GM19463 (cell line): Measurements from ENCODE around the gene TBCK.

ENCODE experiments used
- ATAC-seq: cut with Tn5 transposase; IDR thresholded peaks from one replicate; pipeline ENCODE4 v1.9.1; 2021; ENCODE audit warnings: mild to moderate bottlenecking, moderate library complexity; ENCODE audit not compliant: unreplicated experiment

TBCK gene

DNA sequence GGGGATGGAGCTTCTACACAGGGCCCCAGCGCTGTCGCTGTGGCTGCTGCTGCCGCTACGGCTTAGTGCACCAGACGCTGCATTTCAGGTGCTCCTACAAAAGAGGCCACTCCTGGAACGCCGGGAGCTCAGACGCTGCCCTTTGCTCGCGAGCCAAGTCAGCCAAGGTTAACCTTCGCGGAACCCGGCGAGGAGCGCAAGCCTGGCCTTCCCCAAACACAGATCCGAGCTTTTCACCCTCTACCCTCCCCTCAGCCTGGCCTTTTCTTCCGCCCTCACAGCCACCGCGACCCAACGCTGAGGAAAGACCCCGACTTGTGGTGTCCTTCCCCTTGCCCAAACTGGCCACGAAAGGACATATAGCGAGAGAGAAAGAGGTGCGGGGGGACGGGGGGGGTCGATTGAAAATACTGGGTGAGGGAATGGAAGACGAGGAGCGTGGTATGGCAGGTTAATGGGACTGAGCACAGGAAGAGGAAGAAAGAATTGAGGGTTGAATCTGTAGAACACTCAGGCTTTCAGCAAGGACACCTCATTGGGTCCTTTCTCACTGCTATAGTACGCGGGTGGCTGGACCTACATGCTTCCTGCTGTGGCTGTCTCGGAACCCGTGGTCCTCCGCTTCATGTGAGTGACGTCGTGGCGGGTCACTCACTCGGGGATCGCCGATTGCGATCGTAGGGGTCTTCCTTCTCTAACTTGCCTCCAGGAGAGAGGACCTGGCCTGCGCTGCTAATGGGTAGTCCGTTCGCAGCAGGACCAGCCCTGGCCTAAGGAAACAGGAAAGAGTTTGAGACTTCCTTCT, at the start of gene TBCK, which contains the start of gene AIMP1:
Gene TBCK, minus strand, starts transcription at position 242 of the 805 bp plus-strand sequence. CDS start 7,249 bp downstream, outside the sequence.
Gene AIMP1, plus strand, starts transcription at position 583 of the 805 bp plus-strand sequence. CDS start 8,460 bp downstream, outside the sequence.
- ATAC-seq: peak; percentile 82

DNA sequence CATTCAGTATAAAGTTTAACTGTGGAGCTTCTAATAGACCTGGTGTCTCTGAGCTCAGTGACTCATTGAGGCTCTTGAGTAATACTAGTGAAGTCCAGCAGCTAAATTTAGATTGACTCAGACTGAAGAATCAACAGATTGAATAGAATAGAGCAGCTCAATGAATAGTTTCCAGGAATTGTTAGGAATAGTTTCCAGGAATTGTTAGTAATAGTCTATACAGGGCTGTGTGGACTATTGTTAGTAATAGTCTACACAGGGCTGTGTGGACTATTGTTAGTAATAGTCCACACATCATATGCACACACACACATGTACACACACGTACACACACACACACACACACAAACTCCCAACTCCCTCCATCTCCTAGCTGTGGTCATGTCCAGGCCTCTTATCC, 49.6 kb upstream of the TBCK start:
- ATAC-seq: no peak

- ATAC-seq: no peak
These were observed 48.3 kb upstream of the TBCK start for GRCh38 chr4:106364282-106364681.

GRCh38 chr4:106362086-106362825, 46.2 kb upstream of the TBCK start:
- ATAC-seq: no peak

- ATAC-seq: no peak
These were observed 42.9 kb upstream of the TBCK start for GRCh38 chr4:106358899-106359298.

DNA sequence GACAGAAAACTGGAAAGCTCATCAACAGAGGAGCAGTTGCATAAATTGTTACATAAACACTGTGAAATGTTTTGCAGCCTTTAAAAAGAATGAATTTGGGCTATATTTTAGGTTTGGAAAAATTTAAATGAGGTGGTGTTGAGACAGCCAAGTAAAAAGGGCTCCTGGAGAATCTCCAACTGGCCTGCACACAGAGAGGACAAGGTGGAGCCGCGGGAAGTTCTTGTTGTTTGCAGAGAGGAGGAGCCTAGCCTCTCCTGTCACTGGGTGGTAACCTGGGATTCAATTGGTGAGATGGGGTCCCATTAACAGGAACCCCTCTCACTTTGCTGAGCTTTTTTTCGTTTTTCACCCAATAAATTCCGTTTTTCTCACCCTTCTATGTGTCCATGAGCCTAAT, 39.2 kb upstream of the TBCK start:
- ATAC-seq: no peak

DNA sequence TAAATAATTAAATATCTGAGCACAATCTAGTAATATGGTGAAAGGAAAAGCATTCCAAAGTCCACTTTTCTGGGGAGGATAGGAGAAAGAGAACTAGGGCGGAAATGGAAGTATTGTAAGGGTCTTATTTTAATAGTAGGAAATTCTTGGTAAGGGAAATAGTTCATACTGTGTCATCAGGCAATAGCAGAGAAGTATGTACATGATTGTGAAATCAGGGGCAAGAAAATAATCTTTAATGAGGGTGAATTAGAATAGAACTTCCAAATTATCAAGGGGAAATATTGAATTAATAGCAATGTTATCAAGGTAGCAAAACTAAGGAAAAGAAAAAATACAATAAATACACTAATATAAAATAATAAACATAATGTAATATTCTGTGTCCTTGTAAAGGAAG, 37.8 kb upstream of the TBCK start:
- ATAC-seq: no peak

GRCh38 chr4:106351016-106351415, 35.0 kb upstream of the TBCK start:
- ATAC-seq: no peak

DNA sequence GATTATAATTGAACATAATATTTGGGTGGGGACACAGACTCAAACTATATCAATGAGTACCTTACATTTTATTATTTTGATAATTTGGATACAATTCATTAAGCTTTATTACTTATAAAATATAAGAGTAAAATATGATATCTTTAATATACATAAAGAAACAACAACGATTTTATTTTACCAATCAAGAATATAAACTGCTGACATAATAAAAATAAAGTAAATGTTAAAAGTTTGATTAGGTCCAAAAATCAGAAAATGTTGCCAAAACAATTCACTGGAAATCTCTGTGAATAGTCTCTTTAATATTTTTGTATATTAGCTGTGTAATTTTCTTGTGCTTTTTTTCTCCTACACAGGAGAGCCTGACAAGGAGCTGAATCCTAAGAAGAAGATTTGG, 31.2 kb upstream of the TBCK start:
- no peak for ATAC-seq

DNA sequence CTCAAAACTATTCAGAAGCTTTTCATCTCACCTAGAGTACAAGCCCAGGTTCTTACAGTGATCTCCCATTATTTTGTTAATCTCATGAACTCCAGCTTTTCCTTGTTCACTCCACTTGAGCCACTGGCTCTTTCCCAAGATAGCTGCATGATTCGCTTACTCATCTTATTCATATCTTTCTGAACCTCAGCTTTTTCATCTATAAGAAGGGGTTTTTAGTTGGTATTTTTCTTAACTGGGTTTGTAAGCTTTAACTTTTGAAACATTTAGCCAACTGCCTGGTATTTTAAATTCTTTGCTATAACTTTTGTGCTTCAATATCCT, 28.6 kb upstream of the TBCK start:
- no peak for ATAC-seq

DNA sequence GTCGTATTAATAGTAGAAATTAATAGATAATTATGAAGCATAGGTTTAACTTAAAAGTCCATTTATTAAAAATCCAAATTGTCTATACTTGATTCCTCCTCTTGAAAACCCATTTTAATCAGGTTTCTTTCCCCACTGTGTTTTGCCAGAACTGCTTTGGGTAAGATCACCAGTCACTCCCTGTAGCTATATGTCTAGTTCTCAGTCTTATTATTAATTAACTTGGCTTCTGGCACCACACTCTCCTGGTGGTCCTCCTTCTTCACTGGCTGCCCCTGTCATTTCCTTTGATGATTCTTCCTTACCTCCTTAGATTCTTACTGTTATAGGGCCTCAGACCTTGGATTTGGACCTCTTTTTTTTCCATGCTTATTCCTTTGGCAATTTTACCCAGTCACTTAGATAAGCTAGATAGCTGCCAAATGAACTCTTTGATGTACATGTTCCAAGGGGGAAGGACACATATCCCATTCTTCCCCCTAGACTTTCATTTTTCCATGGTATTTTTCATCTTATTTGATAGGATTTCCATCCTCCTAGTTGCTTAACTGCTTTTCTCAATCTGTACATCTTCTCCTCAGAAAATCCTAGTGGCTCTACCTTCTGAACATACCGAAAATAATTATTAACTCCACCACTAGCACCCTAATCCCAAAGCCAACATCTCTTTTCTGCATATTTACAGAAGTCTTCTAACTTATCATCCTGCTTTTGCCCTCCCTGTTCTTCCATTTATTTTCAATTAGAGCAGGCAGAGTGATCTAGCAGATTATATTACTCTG, 28.0 kb upstream of the TBCK start:
- ATAC-seq: no peak

GRCh38 chr4:106340774-106341173, 24.8 kb upstream of the TBCK start:
- no peak for ATAC-seq

DNA sequence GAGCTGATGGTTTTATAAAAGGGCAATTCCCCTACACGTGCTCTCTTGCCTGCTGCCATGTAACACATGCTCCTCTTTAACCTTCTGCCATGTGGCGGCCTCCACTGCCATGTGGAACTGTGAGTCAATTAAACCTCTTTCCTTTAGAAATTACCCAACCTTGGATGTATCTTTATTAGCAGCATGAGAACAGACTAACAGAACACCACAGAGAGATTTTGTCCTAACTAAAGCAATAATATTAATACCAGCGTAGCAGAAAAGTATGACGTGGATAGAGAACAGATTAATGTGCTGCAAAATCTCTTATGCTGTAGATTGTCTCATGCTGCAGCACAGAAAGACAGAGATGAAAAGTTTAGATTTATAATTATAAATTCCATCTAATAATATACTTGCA, 23.4 kb upstream of the TBCK start:
- ATAC-seq: no peak

DNA sequence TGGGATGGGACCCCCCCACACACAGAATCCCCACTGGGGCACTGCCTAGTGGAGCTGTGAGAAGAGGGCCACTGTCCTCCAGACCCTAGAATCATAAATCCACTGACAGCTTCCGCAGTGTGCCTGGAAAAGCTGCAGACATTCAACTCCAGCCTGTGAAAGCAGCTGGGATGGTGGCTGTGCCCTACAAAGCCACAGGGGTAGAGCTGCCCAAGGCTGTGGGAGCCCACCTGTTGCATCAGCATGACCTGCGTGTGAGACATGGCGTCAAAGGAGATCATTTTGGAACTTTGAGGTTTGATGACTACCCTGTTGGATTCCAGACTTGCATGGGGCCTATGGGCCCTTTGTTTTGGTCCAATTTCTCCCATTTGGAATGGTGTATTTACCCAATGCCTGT, 22.7 kb upstream of the TBCK start:
- ATAC-seq: no peak

DNA sequence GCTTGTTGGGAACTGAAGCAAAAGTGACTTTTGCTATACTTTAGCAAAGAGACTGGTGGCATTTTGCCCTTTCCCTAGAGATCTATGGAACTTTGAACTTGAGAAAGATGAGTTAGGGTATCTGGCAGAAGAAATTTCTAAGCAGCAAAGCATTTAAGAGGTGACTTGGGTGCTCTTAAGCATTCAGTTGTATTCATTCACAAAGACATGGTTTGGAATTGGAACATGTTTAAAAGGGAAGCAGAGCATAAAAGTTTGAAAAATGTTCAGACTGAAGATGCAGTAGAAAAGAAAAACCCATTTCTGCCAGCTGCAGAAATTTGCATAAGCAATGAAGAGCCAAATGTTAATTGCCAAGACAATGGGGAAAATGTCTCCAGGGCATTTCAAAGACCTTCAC, 21.9 kb upstream of the TBCK start:
- ATAC-seq: no peak

DNA sequence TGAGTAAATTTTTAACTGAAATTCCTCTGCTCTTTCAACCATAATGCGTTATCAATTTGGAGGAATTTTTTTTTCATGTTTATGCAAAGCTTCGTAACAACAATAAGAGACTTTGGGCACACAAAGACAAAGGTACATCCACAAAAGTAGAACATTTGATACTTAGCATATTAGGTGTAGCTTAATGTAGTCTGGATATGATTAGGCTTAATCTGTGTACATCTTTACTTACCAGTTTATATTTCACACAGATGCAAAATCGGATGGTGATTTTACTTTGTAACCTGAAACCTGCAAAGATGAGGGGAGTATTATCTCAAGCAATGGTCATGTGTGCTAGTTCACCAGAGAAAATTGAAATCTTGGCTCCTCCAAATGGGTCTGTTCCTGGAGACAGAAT, 20.6 kb upstream of the TBCK start:
- ATAC-seq: no peak

- ATAC-seq: no peak
These were observed 18.9 kb upstream of the TBCK start for GRCh38 chr4:106334741-106335470.

GRCh38 chr4:106333186-106333585, 17.2 kb upstream of the TBCK start:
- no peak for ATAC-seq

- peak; percentile 88 for ATAC-seq
These were observed 13.1 kb upstream of the TBCK start for GRCh38 chr4:106329041-106329618.

DNA sequence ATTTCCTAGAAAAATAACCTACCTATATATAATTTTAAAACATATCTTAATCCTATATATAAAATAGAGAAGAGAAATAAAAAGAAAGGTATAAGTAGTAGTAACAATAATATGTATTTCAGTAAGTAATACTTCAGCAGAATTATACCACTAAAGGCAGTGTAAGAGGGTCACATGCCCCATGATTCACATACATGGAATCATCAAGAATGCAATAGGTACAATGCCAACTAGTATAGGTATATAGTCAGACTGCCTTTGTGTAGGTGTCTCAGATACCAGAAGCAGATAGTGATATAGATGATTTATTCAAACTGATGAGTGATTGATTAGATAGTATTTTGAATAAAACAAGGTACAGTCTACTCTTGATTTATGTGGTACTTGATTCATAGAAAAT, 9.8 kb upstream of the TBCK start:
- no peak for ATAC-seq

GRCh38 chr4:106323119-106323518, 7.1 kb upstream of the TBCK start:
- no peak for ATAC-seq
